ENCODE measurements around the gene DCLK2.

The DCLK2 gene

GRCh38 chr4:150217192-150217591 lies 138.9 kb downstream of the DCLK2 start:
- TF ChIP-seq, protein P1, sequence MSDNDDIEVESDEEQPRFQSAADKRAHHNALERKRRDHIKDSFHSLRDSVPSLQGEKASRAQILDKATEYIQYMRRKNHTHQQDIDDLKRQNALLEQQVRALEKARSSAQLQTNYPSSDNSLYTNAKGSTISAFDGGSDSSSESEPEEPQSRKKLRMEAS (IDR thresholded peaks at IDR 0.05; ENCODE audit: low read depth, low read length) = no peak
- TF ChIP-seq POLR2A (IDR thresholded peaks at IDR 0.05; ENCODE audit: extremely low read depth, insufficient read length) (no peak), MYC (IDR thresholded peaks at IDR 0.05; ENCODE audit: low read depth, low read length) (no peak)
- TF ChIP-seq, protein P2, sequence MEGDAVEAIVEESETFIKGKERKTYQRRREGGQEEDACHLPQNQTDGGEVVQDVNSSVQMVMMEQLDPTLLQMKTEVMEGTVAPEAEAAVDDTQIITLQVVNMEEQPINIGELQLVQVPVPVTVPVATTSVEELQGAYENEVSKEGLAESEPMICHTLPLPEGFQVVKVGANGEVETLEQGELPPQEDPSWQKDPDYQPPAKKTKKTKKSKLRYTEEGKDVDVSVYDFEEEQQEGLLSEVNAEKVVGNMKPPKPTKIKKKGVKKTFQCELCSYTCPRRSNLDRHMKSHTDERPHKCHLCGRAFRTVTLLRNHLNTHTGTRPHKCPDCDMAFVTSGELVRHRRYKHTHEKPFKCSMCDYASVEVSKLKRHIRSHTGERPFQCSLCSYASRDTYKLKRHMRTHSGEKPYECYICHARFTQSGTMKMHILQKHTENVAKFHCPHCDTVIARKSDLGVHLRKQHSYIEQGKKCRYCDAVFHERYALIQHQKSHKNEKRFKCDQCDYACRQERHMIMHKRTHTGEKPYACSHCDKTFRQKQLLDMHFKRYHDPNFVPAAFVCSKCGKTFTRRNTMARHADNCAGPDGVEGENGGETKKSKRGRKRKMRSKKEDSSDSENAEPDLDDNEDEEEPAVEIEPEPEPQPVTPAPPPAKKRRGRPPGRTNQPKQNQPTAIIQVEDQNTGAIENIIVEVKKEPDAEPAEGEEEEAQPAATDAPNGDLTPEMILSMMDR (IDR thresholded peaks at IDR 0.05; ENCODE audit: low read depth, low read length) = no peak
- no peak overlapping the region for H3K4me3 ChIP-seq (ENCODE audit: low read depth, low read length)
- no peak for DNase-seq (ENCODE audit: low read depth)

DNA sequence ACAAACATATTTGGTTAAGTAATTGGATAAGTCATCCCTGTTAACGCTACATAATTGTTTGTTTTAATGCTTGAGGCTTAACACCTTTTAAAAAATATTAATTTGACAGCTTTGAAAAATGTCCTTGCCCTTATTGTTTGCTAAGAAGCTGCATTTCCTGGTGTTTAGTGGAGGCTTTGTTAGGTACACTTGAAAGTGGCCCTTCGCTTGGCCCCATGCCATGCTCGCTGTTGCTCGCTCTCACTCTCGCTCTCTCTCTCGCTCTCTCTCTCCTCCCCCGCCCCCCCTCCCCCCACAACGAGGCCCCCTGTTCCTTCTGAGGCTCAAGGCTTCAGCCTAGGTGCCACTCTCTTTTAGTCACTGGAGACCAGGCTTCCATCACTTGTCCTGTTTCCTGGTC lies 139.6 kb downstream of the DCLK2 start:
- TF ChIP-seq, protein P1 (IDR thresholded peaks at IDR 0.05; ENCODE audit: low read depth, low read length) = no peak
- TF ChIP-seq, protein P2 (IDR thresholded peaks at IDR 0.05; ENCODE audit: low read depth, low read length) = no peak
- TF ChIP-seq POLR2A (IDR thresholded peaks at IDR 0.05; ENCODE audit: extremely low read depth, insufficient read length) (no peak), MYC (IDR thresholded peaks at IDR 0.05; ENCODE audit: low read depth, low read length) (no peak)
- H3K4me3 ChIP-seq (ENCODE audit: low read depth, low read length) = no peak overlapping the region
- no peak for DNase-seq (ENCODE audit: low read depth)

DNA sequence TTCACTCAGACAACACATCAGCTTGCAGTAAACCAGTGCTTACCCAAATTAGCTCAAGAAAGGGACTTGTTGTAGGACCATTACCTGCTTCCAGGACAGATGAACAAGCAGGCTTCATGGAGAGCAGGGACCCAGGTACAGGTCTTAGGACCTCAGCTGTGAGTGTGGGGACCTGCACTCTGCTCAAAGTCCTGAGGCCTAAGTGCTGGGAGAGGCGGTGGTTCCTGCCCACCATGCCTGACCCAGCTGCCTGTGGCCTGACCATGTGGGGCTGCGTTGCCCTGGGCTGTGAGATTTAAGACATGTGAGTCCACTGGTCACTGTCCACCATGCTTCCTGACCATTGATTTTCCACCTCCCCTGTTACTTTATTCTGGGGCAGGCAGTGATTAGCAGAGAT lies 140.2 kb downstream of the DCLK2 start:
- H3K4me3 ChIP-seq (ENCODE audit: low read depth, low read length) = no peak overlapping the region
- no peak for TF ChIP-seq MYC (IDR thresholded peaks at IDR 0.05; ENCODE audit: low read depth, low read length)
- TF ChIP-seq, protein P1 (IDR thresholded peaks at IDR 0.05; ENCODE audit: low read depth, low read length) = no peak
- no peak for TF ChIP-seq POLR2A (IDR thresholded peaks at IDR 0.05; ENCODE audit: extremely low read depth, insufficient read length)
- TF ChIP-seq, protein P2 (IDR thresholded peaks at IDR 0.05; ENCODE audit: low read depth, low read length) = no peak
- no peak for DNase-seq (ENCODE audit: low read depth)

GRCh38 chr4:150219841-150220240 lies 141.6 kb downstream of the DCLK2 start:
- no peak for DNase-seq (ENCODE audit: low read depth)
- TF ChIP-seq, protein P1 (IDR thresholded peaks at IDR 0.05; ENCODE audit: low read depth, low read length) = no peak
- TF ChIP-seq POLR2A (IDR thresholded peaks at IDR 0.05; ENCODE audit: extremely low read depth, insufficient read length) = no peak
- TF ChIP-seq, protein P2 (IDR thresholded peaks at IDR 0.05; ENCODE audit: low read depth, low read length) = no peak
- no peak for TF ChIP-seq MYC (IDR thresholded peaks at IDR 0.05; ENCODE audit: low read depth, low read length)
- no peak overlapping the region for H3K4me3 ChIP-seq (ENCODE audit: low read depth, low read length)

DNA sequence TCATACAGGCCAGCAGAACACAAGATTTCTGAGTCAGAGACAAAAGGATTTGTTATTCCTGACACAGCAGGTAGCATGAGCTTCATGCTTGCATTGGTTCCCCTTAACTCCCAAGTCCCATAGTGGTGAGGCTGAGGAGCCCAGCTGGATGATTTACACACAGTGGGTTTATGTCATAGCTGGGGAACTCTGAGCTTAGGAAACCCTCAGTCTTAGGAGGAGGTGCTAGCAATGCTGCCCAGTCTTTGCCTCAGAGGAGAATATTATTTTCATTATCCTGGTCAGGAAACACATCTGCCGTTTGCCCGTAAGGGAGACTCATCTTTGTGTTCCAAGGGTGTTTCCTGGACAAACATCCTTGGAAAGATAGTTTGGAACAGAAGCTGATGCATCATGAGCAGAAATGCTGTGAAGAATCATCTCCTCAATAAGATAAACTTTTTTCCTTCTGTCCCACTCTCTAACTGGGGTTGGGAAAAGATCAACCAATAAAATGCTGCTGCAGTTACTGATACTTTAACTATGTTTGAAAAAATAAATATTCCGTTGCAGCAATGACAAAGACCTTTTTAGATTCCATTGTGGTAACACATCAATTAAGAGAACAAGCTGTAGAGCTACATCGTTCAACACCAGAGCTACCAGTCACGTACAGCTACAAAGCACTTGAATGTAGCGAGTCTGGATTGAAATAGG lies 146.8 kb downstream of the DCLK2 start:
- H3K4me3 ChIP-seq (ENCODE audit: low read depth, low read length) = no peak overlapping the region
- TF ChIP-seq, protein P1 (IDR thresholded peaks at IDR 0.05; ENCODE audit: low read depth, low read length) = no peak
- no peak for TF ChIP-seq MYC (IDR thresholded peaks at IDR 0.05; ENCODE audit: low read depth, low read length)
- TF ChIP-seq POLR2A (IDR thresholded peaks at IDR 0.05; ENCODE audit: extremely low read depth, insufficient read length) = no peak
- TF ChIP-seq, protein P2 (IDR thresholded peaks at IDR 0.05; ENCODE audit: low read depth, low read length) = no peak
- no peak for DNase-seq (ENCODE audit: low read depth)
